Measurements from ENCODE around the gene IL17RA. TPM values are rescaled to one million over a fixed set of nuclear protein-coding genes. Genes with fewer than 3 reads are reported as not detected.

Gene IL17RA
- total RNA-seq, 1 experiment from 2014 or later, result 7.1 TPM

- no peak overlapping the region for H3K4me2 ChIP-seq (ENCODE audit: low read depth, low read length, poor library complexity, severe bottlenecking)
- peaks cover 33% of the 10 kb centered on the region for H3K79me2 ChIP-seq (ENCODE audit: low read length)
- no peak overlapping the region for H2AFZ ChIP-seq (ENCODE audit: low read length)
- H3K27me3 ChIP-seq (ENCODE audit: low read length), result no peaks in the 10 kb centered on the region
- no peak overlapping the region for H3K27ac ChIP-seq (ENCODE audit: low read length)
- H3K9me2 ChIP-seq (replicated peaks; ENCODE audit: insufficient read depth, low read length), result no peaks in the 10 kb centered on the region
- H3K36me3 ChIP-seq (ENCODE audit: insufficient read depth, low read length), result no peaks in the 10 kb centered on the region
- H3K4me3 ChIP-seq (ENCODE audit: low read length), result no peak overlapping the region
- H4K20me1 ChIP-seq (ENCODE audit: insufficient read depth, low read depth, low read length), result peaks cover 8% of the 10 kb centered on the region
- no peak for DNase-seq
- no peak overlapping the region for H3K9ac ChIP-seq (ENCODE audit: low read length)
- H3K4me1 ChIP-seq (ENCODE audit: low read length), result peaks cover 22% of the 10 kb centered on the region
- no peaks in the 10 kb centered on the region for H3K9me3 ChIP-seq (ENCODE audit: low read length)
These were observed 2.1 kb downstream of the IL17RA start for GRCh38 chr22:17086788-17087497.

GRCh38 chr22:17087498-17088131 is 2.8 kb downstream of the IL17RA start:
- DNase-seq, result no peak
- Histone ChIP-seq H3K27ac (ENCODE audit: low read length) (no peak overlapping the region), H2AFZ (ENCODE audit: low read length) (no peak overlapping the region), H3K9ac (ENCODE audit: low read length) (no peak overlapping the region), H3K4me1 (ENCODE audit: low read length) (peaks cover 22% of the 10 kb centered on the region), H3K9me3 (ENCODE audit: low read length) (no peaks in the 10 kb centered on the region), H3K4me2 (ENCODE audit: low read depth, low read length, poor library complexity, severe bottlenecking) (no peak overlapping the region), H3K79me2 (ENCODE audit: low read length) (peaks cover 33% of the 10 kb centered on the region), H4K20me1 (ENCODE audit: insufficient read depth, low read depth, low read length) (peaks cover 8% of the 10 kb centered on the region), H3K27me3 (ENCODE audit: low read length) (no peaks in the 10 kb centered on the region), H3K36me3 (ENCODE audit: insufficient read depth, low read length) (no peaks in the 10 kb centered on the region), H3K4me3 (ENCODE audit: low read length) (no peak overlapping the region), H3K9me2 (replicated peaks; ENCODE audit: insufficient read depth, low read length) (no peaks in the 10 kb centered on the region)

DNA sequence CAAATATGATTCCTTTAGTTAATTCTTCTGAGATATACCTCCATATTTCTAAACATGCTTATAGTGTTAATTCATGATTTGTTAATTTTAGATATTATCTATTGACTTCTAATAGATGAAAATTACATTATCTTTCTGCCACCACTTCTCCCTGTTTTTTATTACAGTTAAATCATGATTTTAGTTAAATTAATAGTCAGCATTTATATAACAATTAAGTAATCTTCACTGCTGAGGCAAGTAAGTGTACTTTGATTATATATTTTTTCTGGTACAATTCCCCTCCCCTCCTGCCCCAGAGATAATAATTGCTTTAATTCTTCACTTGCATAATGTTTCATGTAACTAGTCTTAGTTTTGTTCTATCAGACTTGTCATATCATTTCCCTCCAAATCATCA is 5.8 kb downstream of the IL17RA start:
- Histone ChIP-seq H3K36me3 (ENCODE audit: insufficient read depth, low read length) (no peaks in the 10 kb centered on the region), H3K79me2 (ENCODE audit: low read length) (peaks cover 49% of the 10 kb centered on the region), H4K20me1 (ENCODE audit: insufficient read depth, low read depth, low read length) (peaks cover 12% of the 10 kb centered on the region), H2AFZ (ENCODE audit: low read length) (no peak overlapping the region), H3K4me2 (ENCODE audit: low read depth, low read length, poor library complexity, severe bottlenecking) (no peak overlapping the region), H3K9me2 (replicated peaks; ENCODE audit: insufficient read depth, low read length) (0 out of 2 replicates have a peak, but pooled peaks cover 3% of the 10 kb centered on the region), H3K4me3 (ENCODE audit: low read length) (no peak overlapping the region), H3K4me1 (ENCODE audit: low read length) (peaks cover 11% of the 10 kb centered on the region), H3K9ac (ENCODE audit: low read length) (no peak overlapping the region), H3K27me3 (ENCODE audit: low read length) (no peaks in the 10 kb centered on the region), H3K27ac (ENCODE audit: low read length) (no peak overlapping the region), H3K9me3 (ENCODE audit: low read length) (no peaks in the 10 kb centered on the region)
- DNase-seq, result no peak

GRCh38 chr22:17091851-17092250 is 7.1 kb downstream of the IL17RA start:
- H3K4me1 ChIP-seq (ENCODE audit: low read length), result peaks cover 2% of the 10 kb centered on the region
- H3K79me2 ChIP-seq (ENCODE audit: low read length), result peaks cover 46% of the 10 kb centered on the region
- peaks cover 4% of the 10 kb centered on the region; the same call in 1 of the 2 replicates for H4K20me1 ChIP-seq (ENCODE audit: insufficient read depth, low read depth, low read length)
- H3K9me2 ChIP-seq (replicated peaks; ENCODE audit: insufficient read depth, low read length), result 0 out of 2 replicates have a peak, but pooled peaks cover 3% of the 10 kb centered on the region
- no peak overlapping the region for H3K4me3 ChIP-seq (ENCODE audit: low read length)
- H3K27ac ChIP-seq (ENCODE audit: low read length), result no peak overlapping the region
- DNase-seq, result no peak
- H3K9me3 ChIP-seq (ENCODE audit: low read length), result no peaks in the 10 kb centered on the region
- H3K4me2 ChIP-seq (ENCODE audit: low read depth, low read length, poor library complexity, severe bottlenecking), result no peak overlapping the region
- H3K27me3 ChIP-seq (ENCODE audit: low read length), result no peaks in the 10 kb centered on the region
- H3K9ac ChIP-seq (ENCODE audit: low read length), result no peak overlapping the region
- no peak overlapping the region for H2AFZ ChIP-seq (ENCODE audit: low read length)
- H3K36me3 ChIP-seq (ENCODE audit: insufficient read depth, low read length), result no peaks in the 10 kb centered on the region

DNA sequence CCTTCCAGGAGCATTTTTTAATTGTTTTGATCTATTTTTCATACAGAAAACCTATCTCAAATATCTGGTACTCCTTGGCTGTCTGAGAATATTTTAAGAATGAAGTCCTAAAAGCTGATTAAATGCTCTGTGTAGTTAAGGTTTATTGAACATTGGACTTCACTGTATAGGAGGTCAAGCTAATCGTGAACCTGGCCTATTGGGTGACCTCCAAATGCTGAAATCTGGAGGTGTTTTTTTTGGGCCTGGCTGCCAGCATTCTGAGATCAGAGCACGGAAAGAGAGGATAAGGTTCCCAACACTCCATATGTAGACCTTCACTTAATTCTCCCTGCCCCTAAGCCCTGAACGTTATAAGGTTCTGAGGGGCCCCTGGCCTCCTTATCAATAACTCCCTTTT is 8.3 kb downstream of the IL17RA start:
- no peaks in the 10 kb centered on the region for H3K36me3 ChIP-seq (ENCODE audit: insufficient read depth, low read length)
- 0 out of 2 replicates have a peak, but pooled peaks cover 3% of the 10 kb centered on the region for H3K9me2 ChIP-seq (replicated peaks; ENCODE audit: insufficient read depth, low read length)
- H3K27me3 ChIP-seq (ENCODE audit: low read length), result no peaks in the 10 kb centered on the region
- H3K27ac ChIP-seq (ENCODE audit: low read length), result no peak overlapping the region
- no peak for DNase-seq
- no peak overlapping the region for H3K9ac ChIP-seq (ENCODE audit: low read length)
- H2AFZ ChIP-seq (ENCODE audit: low read length), result no peak overlapping the region
- no peak overlapping the region for H3K4me3 ChIP-seq (ENCODE audit: low read length)
- no peak overlapping the region for H3K4me2 ChIP-seq (ENCODE audit: low read depth, low read length, poor library complexity, severe bottlenecking)
- H3K9me3 ChIP-seq (ENCODE audit: low read length), result no peaks in the 10 kb centered on the region
- peaks cover 8% of the 10 kb centered on the region for H3K4me1 ChIP-seq (ENCODE audit: low read length)
- peaks cover 35% of the 10 kb centered on the region for H3K79me2 ChIP-seq (ENCODE audit: low read length)
- 0 out of 2 replicates have a peak, but pooled peaks cover 4% of the 10 kb centered on the region for H4K20me1 ChIP-seq (ENCODE audit: insufficient read depth, low read depth, low read length)

DNA sequence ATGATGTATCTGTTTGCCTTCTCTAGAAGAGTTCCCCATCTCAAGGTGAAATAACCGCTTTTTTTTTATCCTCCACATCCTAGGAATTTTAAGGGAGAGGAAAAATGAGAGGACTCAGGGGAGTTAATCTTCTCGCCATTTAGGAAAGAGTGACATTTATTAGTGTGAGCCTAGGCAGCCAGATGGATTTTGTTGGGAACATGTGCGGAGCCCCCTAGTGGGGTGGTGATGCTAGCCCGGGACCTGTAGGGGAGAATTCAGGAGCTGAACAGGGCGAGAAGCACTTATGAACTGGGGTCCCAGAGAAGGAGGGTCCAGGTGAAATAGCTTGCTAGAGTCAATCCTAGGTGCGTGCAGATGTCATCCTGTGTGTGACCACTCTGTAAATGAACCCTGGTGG is 10.7 kb downstream of the IL17RA start:
- 0 out of 2 replicates have a peak, but pooled peaks cover 3% of the 10 kb centered on the region for H3K9me2 ChIP-seq (replicated peaks; ENCODE audit: insufficient read depth, low read length)
- H3K27ac ChIP-seq (ENCODE audit: low read length), result no peak overlapping the region
- H3K4me2 ChIP-seq (ENCODE audit: low read depth, low read length, poor library complexity, severe bottlenecking), result no peak overlapping the region
- no peak for DNase-seq
- H3K27me3 ChIP-seq (ENCODE audit: low read length), result no peaks in the 10 kb centered on the region
- H2AFZ ChIP-seq (ENCODE audit: low read length), result no peak overlapping the region
- H3K36me3 ChIP-seq (ENCODE audit: insufficient read depth, low read length), result no peaks in the 10 kb centered on the region
- H3K79me2 ChIP-seq (ENCODE audit: low read length), result peaks cover 32% of the 10 kb centered on the region
- H3K9me3 ChIP-seq (ENCODE audit: low read length), result no peaks in the 10 kb centered on the region
- H4K20me1 ChIP-seq (ENCODE audit: insufficient read depth, low read depth, low read length), result 0 out of 2 replicates have a peak, but pooled peaks cover 4% of the 10 kb centered on the region
- no peak overlapping the region for H3K4me3 ChIP-seq (ENCODE audit: low read length)
- H3K9ac ChIP-seq (ENCODE audit: low read length), result no peak overlapping the region
- H3K4me1 ChIP-seq (ENCODE audit: low read length), result peaks cover 8% of the 10 kb centered on the region

- Histone ChIP-seq H3K4me3 (ENCODE audit: low read length) (no peak overlapping the region), H3K27me3 (ENCODE audit: low read length) (no peaks in the 10 kb centered on the region), H3K36me3 (ENCODE audit: insufficient read depth, low read length) (no peaks in the 10 kb centered on the region), H3K9me3 (ENCODE audit: low read length) (no peaks in the 10 kb centered on the region), H3K27ac (ENCODE audit: low read length) (no peak overlapping the region), H3K4me1 (ENCODE audit: low read length) (peaks cover 8% of the 10 kb centered on the region), H3K4me2 (ENCODE audit: low read depth, low read length, poor library complexity, severe bottlenecking) (no peak overlapping the region), H2AFZ (ENCODE audit: low read length) (no peak overlapping the region), H4K20me1 (ENCODE audit: insufficient read depth, low read depth, low read length) (0 out of 2 replicates have a peak, but pooled peaks cover 4% of the 10 kb centered on the region), H3K9me2 (replicated peaks; ENCODE audit: insufficient read depth, low read length) (0 out of 2 replicates have a peak, but pooled peaks cover 3% of the 10 kb centered on the region), H3K79me2 (ENCODE audit: low read length) (peaks cover 28% of the 10 kb centered on the region), H3K9ac (ENCODE audit: low read length) (no peak overlapping the region)
- DNase-seq, result no peak
These were observed 11.3 kb downstream of the IL17RA start for GRCh38 chr22:17096071-17096470.

DNA sequence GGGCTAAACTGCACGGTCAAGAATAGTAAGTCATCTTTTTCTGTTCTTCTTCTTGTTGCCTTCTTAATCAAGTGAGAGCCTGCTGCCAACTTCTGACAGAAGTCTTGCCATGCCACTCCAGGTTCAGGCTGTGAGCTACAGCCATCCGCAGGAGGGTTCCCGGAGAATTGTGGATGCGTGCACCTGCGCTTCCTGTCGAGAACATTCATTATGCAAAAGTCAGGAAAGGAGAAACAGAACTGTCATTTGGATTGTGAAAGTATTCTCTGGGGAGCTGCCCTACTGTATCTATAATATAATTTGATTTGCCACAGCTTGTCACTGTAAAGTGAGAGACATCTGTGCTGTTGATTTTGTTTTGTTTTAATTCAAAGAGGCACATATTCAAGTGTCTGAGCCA is 12.3 kb downstream of the IL17RA start:
- Histone ChIP-seq H3K4me2 (ENCODE audit: low read depth, low read length, poor library complexity, severe bottlenecking) (peak overlapping the region; percentile 13), H3K4me1 (ENCODE audit: low read length) (peaks cover 8% of the 10 kb centered on the region), H3K9me2 (replicated peaks; ENCODE audit: insufficient read depth, low read length) (0 out of 2 replicates have a peak, but pooled peaks cover 3% of the 10 kb centered on the region)

More for the DNA sequence above, 12.3 kb downstream of the IL17RA start:
- Histone ChIP-seq H3K9ac (ENCODE audit: low read length) (no peak overlapping the region), H3K79me2 (ENCODE audit: low read length) (peaks cover 26% of the 10 kb centered on the region), H3K27me3 (ENCODE audit: low read length) (no peaks in the 10 kb centered on the region), H2AFZ (ENCODE audit: low read length) (no peak overlapping the region), H3K4me3 (ENCODE audit: low read length) (no peak overlapping the region), H3K27ac (ENCODE audit: low read length) (no peak overlapping the region), H3K36me3 (ENCODE audit: insufficient read depth, low read length) (no peaks in the 10 kb centered on the region), H4K20me1 (ENCODE audit: insufficient read depth, low read depth, low read length) (0 out of 2 replicates have a peak, but pooled peaks cover 4% of the 10 kb centered on the region), H3K9me3 (ENCODE audit: low read length) (no peaks in the 10 kb centered on the region)
- no peak for DNase-seq

Measured in Karpas-422 (cell line).